ENCODE results near the gene TMEM132D.

GRCh38 chr12:129269756-129270495 lies 633.9 kb downstream of the TMEM132D start:
- TF ChIP-seq CTCF (conservative IDR thresholded peaks at IDR 0.05; ENCODE audit: low read length) (no peak), EZH2phosphoT487 (IDR thresholded peaks at IDR 0.05; ENCODE audit: borderline replicate concordance, low read depth, low read length) (no peak)

All from OCI-LY7 (cell line).